Smooth muscle cell of the brain vasculature (primary cell): ENCODE measurements around the gene CAND1.

Experiments used
- DNase-seq: peaks from one replicate; pipeline ENCODE4 v3.0.0-alpha.2; 2012; ENCODE audit warnings: low read depth, low spot score

The CAND1 gene

GRCh38 chr12:67280572-67280971, 11.4 kb downstream of the CAND1 start:
- DNase-seq: no peak

GRCh38 chr12:67284561-67284960, 15.4 kb downstream of the CAND1 start:
- no peak for DNase-seq

- no peak for DNase-seq
Measured at GRCh38 chr12:67286257-67286656, 17.1 kb downstream of the CAND1 start.

GRCh38 chr12:67287311-67287710, 18.2 kb downstream of the CAND1 start:
- no peak for DNase-seq

GRCh38 chr12:67288561-67288960, 19.4 kb downstream of the CAND1 start:
- DNase-seq: no peak

- DNase-seq: no peak
Measured at GRCh38 chr12:67290378-67290777, 21.2 kb downstream of the CAND1 start.

- no peak for DNase-seq
Measured at GRCh38 chr12:67299526-67299925, 30.4 kb downstream of the CAND1 start.

- DNase-seq: no peak
Measured at GRCh38 chr12:67299926-67300325, 30.8 kb downstream of the CAND1 start.

GRCh38 chr12:67302162-67302561, 33.0 kb downstream of the CAND1 start:
- no peak for DNase-seq

- DNase-seq: no peak
Measured at GRCh38 chr12:67305544-67305943, 36.4 kb downstream of the CAND1 start.

- no peak for DNase-seq
Measured at GRCh38 chr12:67306712-67307111, 37.6 kb downstream of the CAND1 start.

- no peak for DNase-seq
Measured at GRCh38 chr12:67315661-67316060, 46.5 kb downstream of the CAND1 start.

- no peak for DNase-seq
Measured at GRCh38 chr12:67318786-67319185, 49.6 kb downstream of the CAND1 start.

- DNase-seq: no peak
Measured at GRCh38 chr12:67319936-67320335, 50.8 kb downstream of the CAND1 start.

- no peak for DNase-seq
Measured at GRCh38 chr12:67320614-67321295, 51.6 kb downstream of the CAND1 start.

- DNase-seq: no peak
Measured at GRCh38 chr12:67322580-67322979, 53.4 kb downstream of the CAND1 start.

- no peak for DNase-seq
Measured at GRCh38 chr12:67323007-67323406, 53.8 kb downstream of the CAND1 start.

GRCh38 chr12:67326637-67327036, 57.5 kb downstream of the CAND1 start:
- DNase-seq: no peak

GRCh38 chr12:67327466-67327865, 58.3 kb downstream of the CAND1 start:
- no peak for DNase-seq

- DNase-seq: no peak
Measured at GRCh38 chr12:67331123-67331522, 62.0 kb downstream of the CAND1 start.

GRCh38 chr12:67331828-67332227, 62.7 kb downstream of the CAND1 start:
- DNase-seq: no peak

- DNase-seq: no peak
Measured at GRCh38 chr12:67333649-67334048, 64.5 kb downstream of the CAND1 start.

GRCh38 chr12:67338426-67338825, 69.3 kb downstream of the CAND1 start:
- DNase-seq: no peak

- no peak for DNase-seq
Measured at GRCh38 chr12:67339530-67339929, 70.4 kb downstream of the CAND1 start.
